Heart left ventricle (tissue), 16 donors: ENCODE results near the gene PRDM10. TPM values are rescaled to one million over a fixed set of nuclear protein-coding genes. Genes with fewer than 3 reads are reported as not detected.

Experiments used
- ATAC-seq, 4 donors: fragments of 200-7000 bp; cut with Tn5 transposase; one replicate each; pipeline ENCODE4 v1.9.1; 2020 to 2022; ENCODE audit warnings: moderate library complexity in 4 of 4, mild to moderate bottlenecking in 3 of 4, moderate number of reproducible peaks in 1 of 4
- DNase-seq, 5 donors: peaks; one replicate each; pipeline ENCODE4 v3.0.0-alpha.2; 2020
- H3K27ac ChIP-seq, 12 donors: fragments of 200-600 bp; sonication (generic) in 4 of 12; one replicate each; pipeline versions ENCODE4 v1.5.0 to v1.8.0; 2016 to 2022; ENCODE audit warnings: mild to moderate bottlenecking in 2 of 12
- H3K27me3 ChIP-seq, 9 donors: fragments of 200-600 bp; sonication (generic) in 2 of 9; one replicate each; pipeline versions ENCODE4 v1.5.1 to v1.8.0; 2016 to 2022; ENCODE audit warnings: mild to moderate bottlenecking in 3 of 9
- H3K36me3 ChIP-seq, 9 donors: fragments of 200-600 bp; sonication (generic) in 2 of 9; one replicate each; pipeline versions ENCODE4 v1.5.0 to v1.8.0; 2018 to 2022; ENCODE audit warnings: mild to moderate bottlenecking in 2 of 9
- H3K4me1 ChIP-seq, 12 donors: fragments of 200-600 bp; sonication (generic) in 4 of 12; one replicate each; pipeline versions ENCODE4 v1.5.0 to v1.8.0; 2016 to 2022; ENCODE audit warnings: mild to moderate bottlenecking in 3 of 12
- H3K4me3 ChIP-seq, 12 donors: fragments of 200-600 bp; sonication (generic) in 4 of 12; one replicate each; pipeline versions ENCODE4 v1.5.0 to v1.8.0; 2017 to 2022; ENCODE audit warnings: mild to moderate bottlenecking in 9 of 12, moderate library complexity in 4 of 12
- H3K9me3 ChIP-seq, 12 donors: fragments of 200-600 bp; sonication (generic) in 4 of 12; one replicate each; pipeline versions ENCODE4 v1.5.0 to v1.8.0; 2016 to 2022; ENCODE audit warnings: mild to moderate bottlenecking in 1 of 12
- CTCF ChIP-seq, 12 donors: fragments of 200-600 bp; sonication (generic) in 4 of 12; IDR thresholded peaks; one replicate each; pipeline versions ENCODE4 v1.5.0 to v1.8.0; 2018 to 2022; ENCODE audit warnings: antibody characterized with exemption in 12 of 12, mild to moderate bottlenecking in 5 of 12
- POLR2A ChIP-seq, 2 donors: fragments of 450-650 bp; IDR thresholded peaks; one replicate each; pipeline ENCODE4 v1.6.1; 2017; ENCODE audit warnings: antibody characterized with exemption in 2 of 2, mild to moderate bottlenecking in 2 of 2, moderate library complexity in 2 of 2
- WGBS, 4 donors: extraction: QIAGEN DNeasy Blood & Tissue Kit in 2 of 4; methylation state at CpG; one replicate each; pipeline versions ENCODE4 v1.1.5 to v1.1.7; 2013 to 2018; 5-methylcytosine and 5-hydroxymethylcytosine counted together
- intact Hi-C, 10 donors: fragments of 100-400 bp; cut with DNase I; formaldehyde crosslinking; loops; one replicate each; pipeline versions ENCODE4 v1.11.1 to v1.14.2; 2022
- polyA plus RNA-seq, 2 donors: library from polyadenylated mRNA; stranded (reverse); fragments of 200-250 nt; gene quantifications; one replicate each; pipeline ENCODE4 v1.2.3, GENCODE V29; 2013
- total RNA-seq, 9 donors: library from RNA; depleted of rRNA in 2 of 9; stranded (reverse); fragments of >200 nt in 2 of 9; fragmentation: NEBNext Ultra II Directional in 3 of 9; extraction: Animal tissue kit (Norgen Biotek cat#: 25700) in 3 of 9; gene quantifications; one replicate each; pipeline versions ENCODE4 v1.1.0 to v1.2.4, GENCODE V29; 2016 to 2023
- donor health status: ischemic (EF 13 %, LVEDD 7.1; RV severe dilation, severe dysfunction).
- donor health status: healthy with polysubstance abuse.
- donor health status: DM: no; HTN: yes; CAD: no.
- donor health status: DM: no; HTN: no; CAD: no.
- donor health status: ischemic (EF 25% LVEDD 6.9; RV normal size, moderate dysfunction).
- donor health status: ischemic (EF 25% LVEDD 5.7; RV mildly dilated, moderate dysfunction).
- donor health status: healthy.
- donor health status: DM: yes; HTN: yes; CAD: no.
- donor health status: ischemic (EF 35%, LVEDD 5.7; RV mildly dilated, moderate dysfunction).
- donor health status: nonischemic (EF 11% LVEDD 7.7; RV severe dilation, severe dysfunction).
- donor health status: DM: yes; HTN: yes; CAD: no.
- donor health status: PGD.
- donor health status: ischemic (EF 29% LVEDD 5.4; RV normal size, mild dysfunction).
- donor health status: nonischemic (EF 23%, LVEDD 6.1; RV moderate dilation, normal function).

Gene PRDM10
- total and polyA plus RNA-seq, 11 donors, result 1.6 to 6.8 (median 4.4) TPM

GRCh38 chr11:130008326-130008725 is 5.7 kb upstream of the PRDM10 start:
- DNase-seq, result no peak
- H3K27me3 ChIP-seq, result no peaks in the 10 kb centered on the region
- no peak overlapping the region for H3K27ac ChIP-seq
- H3K4me3 ChIP-seq, result no peak overlapping the region
- no peak for TF ChIP-seq CTCF (IDR thresholded peaks at IDR 0.05)
- TF ChIP-seq POLR2A (IDR thresholded peaks at IDR 0.05), result no peak
- no peaks in the 10 kb centered on the region for H3K36me3 ChIP-seq
- intact Hi-C loops, result loop anchor here in 3 of 10 donors (10.0 kb wide), 2 partner anchors 84 to 116 kb away; no protein-coding TSS in a partner anchor
- H3K4me1 ChIP-seq, result peaks cover 0 to 12% (median 6%) of the 10 kb centered on the region in 12 donors
- ATAC-seq, result no peak
- H3K9me3 ChIP-seq, result no peaks in the 10 kb centered on the region

GRCh38 chr11:130006929-130007328 is 4.3 kb upstream of the PRDM10 start:
- intact Hi-C loops, result loop anchor here in 3 of 10 donors (10.0 kb wide), 2 partner anchors 82 to 118 kb away; no protein-coding TSS in a partner anchor
- WGBS, 4 donors, result 70 to 82% (median 79%) methylated on average over 3 of the region's 3 CpGs
- TF ChIP-seq POLR2A (IDR thresholded peaks at IDR 0.05) (no peak), CTCF (IDR thresholded peaks at IDR 0.05) (no peak)
- no peak for DNase-seq
- Histone ChIP-seq H3K9me3 (no peaks in the 10 kb centered on the region), H3K27ac (no peak overlapping the region), H3K4me1 (peaks cover 0 to 14% (median 6%) of the 10 kb centered on the region in 12 donors), H3K36me3 (no peaks in the 10 kb centered on the region), H3K4me3 (no peak overlapping the region), H3K27me3 (no peaks in the 10 kb centered on the region)
- no peak for ATAC-seq

- 1 to 4% (median 4%) methylated on average over 8 of the region's 8 CpGs for WGBS, 4 donors
- Histone ChIP-seq H3K27ac (peak overlapping the region; percentile 95 to 100 (median 100)), H3K4me1 (peaks cover 0 to 23% (median 19%) of the 10 kb centered on the region in 12 donors), H3K27me3 (no peaks in the 10 kb centered on the region), H3K9me3 (no peaks in the 10 kb centered on the region), H3K4me3 (peak overlapping the region; percentile 55 to 94 (median 80)), H3K36me3 (no peaks in the 10 kb centered on the region)
- intact Hi-C loops, result loop anchor here (2.0 to 10.0 kb wide), 8 partner anchors 64 to 129 kb away; partner anchors contain the start of gene APLP2 (in 8 of the 10)
- ATAC-seq, result no peak
- TF ChIP-seq POLR2A (IDR thresholded peaks at IDR 0.05) (no peak), CTCF (IDR thresholded peaks at IDR 0.05) (peak in 3 of 12 donors; percentile 12 to 29 (median 15))
- no peak for DNase-seq
Measured at GRCh38 chr11:130003717-130004001, 1.0 kb upstream of the PRDM10 start.

- peak; percentile 95 to 97 (median 96) for DNase-seq
- no peaks in the 10 kb centered on the region for H3K27me3 ChIP-seq
- TF ChIP-seq CTCF (IDR thresholded peaks at IDR 0.05), result no peak
- TF ChIP-seq POLR2A (IDR thresholded peaks at IDR 0.05), result peak; percentile 67 to 90
- peak overlapping the region; percentile 95 to 100 (median 100) for H3K27ac ChIP-seq
- intact Hi-C loops, result loop anchor here (1.0 to 10.0 kb wide), 9 partner anchors 64 to 129 kb away; partner anchors contain the start of gene APLP2 (in 9 of the 10)
- ATAC-seq, result peak; percentile 90 to 95 (median 92)
- H3K4me3 ChIP-seq, result peak overlapping the region; percentile 55 to 94 (median 80)
- H3K36me3 ChIP-seq, result no peaks in the 10 kb centered on the region
- H3K9me3 ChIP-seq, result no peaks in the 10 kb centered on the region
- H3K4me1 ChIP-seq, result peaks cover 0 to 25% (median 19%) of the 10 kb centered on the region in 12 donors
- 0 to 1% (median 0%) methylated on average over 14 to 65 of the region's 65 CpGs for WGBS, 4 donors
Measured at GRCh38 chr11:130002846-130003716, 446 bp upstream of the PRDM10 start.
